CD4-positive, alpha-beta T cell (primary cell): Measurements from ENCODE around the gene G6PC1. TPM values are rescaled to one million over a fixed set of nuclear protein-coding genes. Genes with fewer than 3 reads are reported as not detected.
"Not testable (repeated sequence)": the region's sequence is repeated elsewhere in the genome, so short reads cannot be mapped to it uniquely, and the experiment has no call there.

Source experiments
- ATAC-seq: fragments of 200-7000 bp; cut with Tn5 transposase; one replicate; pipeline ENCODE4 v1.10.0; 2022; ENCODE audit warnings: mild to moderate bottlenecking; ENCODE audit not compliant: poor library complexity
- CTCF ChIA-PET: fragments of 350-600 bp; sonication (Branson Sonifier 250); formaldehyde crosslinking; loops from one replicate; lab custom pipeline; 2021; ENCODE audit warnings: antibody characterized with exemption, inconsistent platforms; lab: Charles Lee
- POLR2A ChIA-PET: fragments of 350-600 bp; sonication (Branson Sonifier 250); formaldehyde crosslinking; loops from one replicate; lab custom pipeline; 2021; ENCODE audit warnings: antibody characterized with exemption, inconsistent platforms; lab: Charles Lee
- DNase-seq, 14 experiments: peaks; one replicate each; pipeline ENCODE4 v3.0.0-alpha.2; 2013 to 2020; ENCODE audit warnings: mixed read lengths in 2 of 14
- H3K27ac ChIP-seq, 2 donors: one replicate each; pipeline versions ENCODE4 v1.5.1 to v1.7.0; 2013; ENCODE audit warnings: low read length in 2 of 2, low read depth in 1 of 2, mild to moderate bottlenecking in 1 of 2
- H3K27me3 ChIP-seq, 2 experiments: 1 replicate in 1 of 2; 2 replicates in 1 of 2; pipeline versions ENCODE4 v1.6.1 to v1.7.0; 2013; ENCODE audit warnings: low read length in 2 of 2, control low read depth in 1 of 2, mild to moderate bottlenecking in 1 of 2, moderate library complexity in 1 of 2; ENCODE audit not compliant: insufficient read depth in 2 of 2, control insufficient read depth in 1 of 2
- H3K36me3 ChIP-seq: one replicate; pipeline ENCODE4 v1.6.1; 2013; ENCODE audit warnings: low read length, control low read depth; ENCODE audit not compliant: insufficient read depth
- H3K4me1 ChIP-seq: one replicate; pipeline ENCODE4 v1.6.1; 2013; ENCODE audit warnings: low read length, control low read depth; ENCODE audit not compliant: insufficient read depth
- H3K4me3 ChIP-seq: one replicate; pipeline ENCODE4 v1.5.1; 2013; ENCODE audit warnings: mild to moderate bottlenecking, low read length, moderate library complexity
- H3K9me3 ChIP-seq, 2 experiments: 1 replicate in 1 of 2; 2 replicates in 1 of 2; pipeline versions ENCODE4 v1.6.1 to v1.7.0; 2013; ENCODE audit warnings: low read length in 2 of 2, mild to moderate bottlenecking in 2 of 2, control low read depth in 1 of 2, moderate library complexity in 1 of 2; ENCODE audit not compliant: control insufficient read depth in 1 of 2, insufficient read depth in 1 of 2
- H3K27ac Mint-ChIP-seq: one replicate; pipeline ENCODE4 v1.8.0; 2020; ENCODE audit warnings: mixed read lengths
- H3K27me3 Mint-ChIP-seq: one replicate; pipeline ENCODE4 v1.8.0; 2021; ENCODE audit warnings: mixed read lengths
- H3K36me3 Mint-ChIP-seq: one replicate; pipeline ENCODE4 v1.8.0; 2021; ENCODE audit warnings: low read depth, mixed read lengths
- H3K4me1 Mint-ChIP-seq: one replicate; pipeline ENCODE4 v1.8.0; 2021; ENCODE audit warnings: low read depth, mixed read lengths
- H3K4me3 Mint-ChIP-seq: one replicate; pipeline ENCODE4 v1.8.0; 2020; ENCODE audit warnings: mild to moderate bottlenecking, mixed read lengths
- H3K9me3 Mint-ChIP-seq: one replicate; pipeline ENCODE4 v1.8.0; 2020; ENCODE audit warnings: mixed read lengths
- intact Hi-C, 2 experiments: fragments of 100-400 bp; cut with DNase I in 1 of 2; cut with micrococcal nuclease in 1 of 2; formaldehyde crosslinking; loops; one replicate each; pipeline versions ENCODE4 v1.15.1 to v1.9.0; 2023 to 2025; cut with DNase I, micrococcal nuclease
- total RNA-seq, 174 experiments: library from RNA in 2 of 174; stranded (reverse) in 2 of 174; gene quantifications; one replicate each; pipeline ENCODE4 v1.2.3 and lab custom pipeline; 2021 to 2026
- TF ChIP-seq, protein P1 (sequence below): fragments of 200-600 bp; IDR thresholded peaks from one replicate; pipeline ENCODE4 v1.8.0; 2022; ENCODE audit warnings: antibody characterized with exemption, mild to moderate bottlenecking

Gene G6PC1
- total RNA-seq, 2 experiments from 2014 or later = not detected

- peaks cover 24% of the 10 kb centered on the region for H3K27me3 Mint-ChIP-seq
- peaks cover 2% of the 10 kb centered on the region for H3K9me3 Mint-ChIP-seq
- DNase-seq (no peak), ATAC-seq (no peak)
- no peak overlapping the region for H3K27ac Mint-ChIP-seq
- Histone ChIP-seq H3K27me3 (peaks cover 5 to 13% of the 10 kb centered on the region in 2 experiments), H3K36me3 (no peaks in the 10 kb centered on the region), H3K4me1 (no peaks in the 10 kb centered on the region), H3K27ac (no peak overlapping the region), H3K9me3 (no peaks in the 10 kb centered on the region), H3K4me3 (no peak overlapping the region)
- POLR2A ChIA-PET = no interaction called here
- intact Hi-C loops = no loop called here
- H3K36me3 Mint-ChIP-seq = no peaks in the 10 kb centered on the region
- CTCF ChIA-PET = no interaction called here
- no peak overlapping the region for H3K4me3 Mint-ChIP-seq
- TF ChIP-seq, protein P1, sequence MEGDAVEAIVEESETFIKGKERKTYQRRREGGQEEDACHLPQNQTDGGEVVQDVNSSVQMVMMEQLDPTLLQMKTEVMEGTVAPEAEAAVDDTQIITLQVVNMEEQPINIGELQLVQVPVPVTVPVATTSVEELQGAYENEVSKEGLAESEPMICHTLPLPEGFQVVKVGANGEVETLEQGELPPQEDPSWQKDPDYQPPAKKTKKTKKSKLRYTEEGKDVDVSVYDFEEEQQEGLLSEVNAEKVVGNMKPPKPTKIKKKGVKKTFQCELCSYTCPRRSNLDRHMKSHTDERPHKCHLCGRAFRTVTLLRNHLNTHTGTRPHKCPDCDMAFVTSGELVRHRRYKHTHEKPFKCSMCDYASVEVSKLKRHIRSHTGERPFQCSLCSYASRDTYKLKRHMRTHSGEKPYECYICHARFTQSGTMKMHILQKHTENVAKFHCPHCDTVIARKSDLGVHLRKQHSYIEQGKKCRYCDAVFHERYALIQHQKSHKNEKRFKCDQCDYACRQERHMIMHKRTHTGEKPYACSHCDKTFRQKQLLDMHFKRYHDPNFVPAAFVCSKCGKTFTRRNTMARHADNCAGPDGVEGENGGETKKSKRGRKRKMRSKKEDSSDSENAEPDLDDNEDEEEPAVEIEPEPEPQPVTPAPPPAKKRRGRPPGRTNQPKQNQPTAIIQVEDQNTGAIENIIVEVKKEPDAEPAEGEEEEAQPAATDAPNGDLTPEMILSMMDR = no peak
- no peaks in the 10 kb centered on the region for H3K4me1 Mint-ChIP-seq
Observed at GRCh38 chr17:42871647-42872046, 29.0 kb upstream of the G6PC1 start.

GRCh38 chr17:42872251-42872965 is 28.2 kb upstream of the G6PC1 start:
- DNase-seq (no peak), ATAC-seq (no peak)
- peaks cover 29% of the 10 kb centered on the region for H3K27me3 Mint-ChIP-seq
- no peaks in the 10 kb centered on the region for H3K9me3 ChIP-seq
- H3K4me1 Mint-ChIP-seq = no peaks in the 10 kb centered on the region
- no peak overlapping the region for H3K4me3 ChIP-seq
- no peaks in the 10 kb centered on the region for H3K36me3 Mint-ChIP-seq
- H3K4me1 ChIP-seq = no peaks in the 10 kb centered on the region
- intact Hi-C loops = no loop called here
- no peaks in the 10 kb centered on the region for H3K36me3 ChIP-seq
- no peak overlapping the region for H3K4me3 Mint-ChIP-seq
- peaks cover 2% of the 10 kb centered on the region for H3K9me3 Mint-ChIP-seq
- H3K27me3 ChIP-seq = peaks cover 5 to 13% of the 10 kb centered on the region in 2 experiments
- ChIA-PET POLR2A (no interaction called here), CTCF (no interaction called here)
- no peak overlapping the region for H3K27ac ChIP-seq
- TF ChIP-seq, protein P1 = no peak
- no peak overlapping the region for H3K27ac Mint-ChIP-seq

- no peak overlapping the region for H3K4me3 Mint-ChIP-seq
- no peak for DNase-seq
- H3K27me3 ChIP-seq = peaks cover 5 to 13% of the 10 kb centered on the region in 2 experiments
- peaks cover 35% of the 10 kb centered on the region for H3K27me3 Mint-ChIP-seq
- ChIA-PET CTCF (no interaction called here), POLR2A (no interaction called here)
- peaks cover 2% of the 10 kb centered on the region for H3K9me3 Mint-ChIP-seq
- no peaks in the 10 kb centered on the region for H3K36me3 ChIP-seq
- no peaks in the 10 kb centered on the region for H3K4me1 Mint-ChIP-seq
- no peaks in the 10 kb centered on the region for H3K4me1 ChIP-seq
- H3K4me3 ChIP-seq = no peak overlapping the region
- H3K36me3 Mint-ChIP-seq = no peaks in the 10 kb centered on the region
- H3K27ac Mint-ChIP-seq = no peak overlapping the region
- TF ChIP-seq, protein P1 = no peak
- intact Hi-C loops = no loop called here
- H3K9me3 ChIP-seq = no peaks in the 10 kb centered on the region
- H3K27ac ChIP-seq = no peak overlapping the region
- ATAC-seq = no peak
Observed at GRCh38 chr17:42873315-42873714, 27.3 kb upstream of the G6PC1 start.

- H3K4me1 ChIP-seq, POLR2A ChIA-PET: not testable (repeated sequence)
Observed at GRCh38 chr17:42873932-42874695, 26.5 kb upstream of the G6PC1 start.

More at GRCh38 chr17:42873932-42874695, 26.5 kb upstream of the G6PC1 start:
- H3K36me3 ChIP-seq, H3K36me3 Mint-ChIP-seq, H3K27ac ChIP-seq, DNase-seq, H3K27ac Mint-ChIP-seq, H3K9me3 Mint-ChIP-seq, H3K4me3 Mint-ChIP-seq, H3K9me3 ChIP-seq, intact Hi-C loops, H3K4me3 ChIP-seq, ATAC-seq, H3K4me1 Mint-ChIP-seq, CTCF ChIA-PET: not testable (repeated sequence)
- H3K27me3 ChIP-seq = peaks cover 0 to 10% of the 10 kb centered on the region in 2 experiments
- peaks cover 34% of the 10 kb centered on the region for H3K27me3 Mint-ChIP-seq
